GM12891 (cell line): Measurements from ENCODE around the gene FHIT.

ENCODE experiments used
- POLR2A ChIP-seq: IDR thresholded peaks from 2 replicates; pipeline ENCODE4 v1.6.1; 2011; ENCODE audit warnings: low read depth, low read length, control low read depth
- POLR2AphosphoS5 ChIP-seq: IDR thresholded peaks from 2 replicates; pipeline ENCODE4 v1.6.1; 2011; ENCODE audit warnings: low read depth, low read length, control low read depth
- SPI1 ChIP-seq: IDR thresholded peaks from 2 replicates; pipeline ENCODE4 v1.6.1; 2011; ENCODE audit warnings: low read depth, low read length, control low read depth
- TAF1 ChIP-seq: IDR thresholded peaks from 2 replicates; pipeline ENCODE4 v1.6.1; 2011; ENCODE audit warnings: low read depth, low read length, control low read depth

GRCh38 chr3:60053526-60054265 lies 1197.6 kb downstream of the FHIT start:
- TF ChIP-seq POLR2A (no peak), POLR2AphosphoS5 (no peak), TAF1 (no peak), SPI1 (no peak)
